Neuronal stem cell (in vitro differentiated cells): ENCODE results near the gene NMNAT3.

Experiments used
- DNase-seq: peaks from one replicate; pipeline ENCODE4 v3.0.0-alpha.2; 2013; ENCODE audit warnings: low spot score
- H2AFZ ChIP-seq: one replicate; pipeline ENCODE4 v1.6.1; 2013; ENCODE audit warnings: mild to moderate bottlenecking, low read length, inconsistent platforms
- H2AK5ac ChIP-seq: 2 replicates; pipeline ENCODE4 v1.6.1; 2013; ENCODE audit warnings: low read depth, mild to moderate bottlenecking, inconsistent platforms, low read length, moderate library complexity, mixed read lengths
- H2BK120ac ChIP-seq: 2 replicates; pipeline ENCODE4 v1.6.1; 2013; ENCODE audit warnings: low read depth, mild to moderate bottlenecking, inconsistent platforms, low read length, moderate library complexity, mixed read lengths
- H2BK12ac ChIP-seq: one replicate; pipeline ENCODE4 v1.6.1; 2013; ENCODE audit warnings: low read length, inconsistent platforms
- H2BK15ac ChIP-seq: 2 replicates; pipeline ENCODE4 v1.6.1; 2013; ENCODE audit warnings: mild to moderate bottlenecking, low read length, inconsistent platforms, mixed read lengths
- H2BK5ac ChIP-seq: one replicate; pipeline ENCODE4 v1.6.1; 2013; ENCODE audit warnings: inconsistent platforms, mild to moderate bottlenecking, low read length, moderate library complexity
- H3K14ac ChIP-seq: one replicate; pipeline ENCODE4 v1.6.1; 2013; ENCODE audit warnings: low read length, inconsistent platforms
- H3K18ac ChIP-seq: 2 replicates; pipeline ENCODE4 v1.6.1; 2013; ENCODE audit warnings: low read length, inconsistent platforms
- H3K23ac ChIP-seq: 2 replicates; pipeline ENCODE4 v1.6.1; 2013; ENCODE audit warnings: low read depth, mild to moderate bottlenecking, mixed read lengths, low read length, inconsistent platforms; ENCODE audit not compliant: poor library complexity
- H3K27ac ChIP-seq: replicated peaks from 3 replicates; pipeline ENCODE4 v1.5.1; 2013; ENCODE audit warnings: low read length, inconsistent platforms
- H3K27me3 ChIP-seq, 3 experiments: 2 replicates each; pipeline ENCODE4 v1.6.1; 2013; ENCODE audit warnings: low read length in 3 of 3, mild to moderate bottlenecking in 2 of 3, inconsistent platforms in 1 of 3, low read depth in 1 of 3, mixed read lengths in 1 of 3, moderate library complexity in 1 of 3; ENCODE audit not compliant: control insufficient read depth in 3 of 3, insufficient read depth in 3 of 3
- H3K36me3 ChIP-seq, 2 donors: replicated peaks in 1 of 2; 2 replicates each; pipeline ENCODE4 v1.6.1; 2013; ENCODE audit warnings: low read length in 2 of 2; ENCODE audit not compliant: control insufficient read depth in 2 of 2, insufficient read depth in 2 of 2
- H3K4ac ChIP-seq: 2 replicates; pipeline ENCODE4 v1.6.1; 2013; ENCODE audit warnings: inconsistent platforms, mild to moderate bottlenecking, low read length, moderate library complexity
- H3K4me1 ChIP-seq, 2 donors: 1 replicate in 1 of 2; 2 replicates in 1 of 2; pipeline ENCODE4 v1.6.1; 2013; ENCODE audit warnings: low read length in 2 of 2, low read depth in 1 of 2; ENCODE audit not compliant: control insufficient read depth in 2 of 2, insufficient read depth in 1 of 2
- H3K4me2 ChIP-seq: one replicate; pipeline ENCODE4 v1.6.1; 2013; ENCODE audit warnings: mild to moderate bottlenecking, low read length, inconsistent platforms; ENCODE audit not compliant: insufficient read depth, poor library complexity, severe bottlenecking
- H3K4me3 ChIP-seq, 2 donors: 2 replicates each; pipeline ENCODE4 v1.5.1; 2013; ENCODE audit warnings: low read length in 2 of 2, mild to moderate bottlenecking in 2 of 2, inconsistent platforms in 1 of 2, moderate library complexity in 1 of 2
- H3K79me1 ChIP-seq: one replicate; pipeline ENCODE4 v1.6.1; 2013; ENCODE audit warnings: low read depth, mild to moderate bottlenecking, inconsistent platforms, low read length, moderate library complexity
- H3K9ac ChIP-seq: one replicate; pipeline ENCODE4 v1.6.1; 2013; ENCODE audit warnings: mild to moderate bottlenecking, low read depth, low read length, inconsistent platforms; ENCODE audit not compliant: poor library complexity
- H3K9me3 ChIP-seq, 2 donors: replicated peaks in 1 of 2; 2 replicates each; pipeline versions ENCODE3 to v1.6.1; 2013; ENCODE audit warnings: low read length in 2 of 2, mild to moderate bottlenecking in 2 of 2, inconsistent platforms in 1 of 2, low read depth in 1 of 2, mixed read lengths in 1 of 2, moderate library complexity in 1 of 2; ENCODE audit not compliant: control insufficient read depth in 2 of 2, insufficient read depth in 1 of 2
- H4K8ac ChIP-seq: one replicate; pipeline ENCODE4 v1.6.1; 2013; ENCODE audit warnings: low read depth, mild to moderate bottlenecking, inconsistent platforms, low read length, moderate library complexity
- H4K91ac ChIP-seq: one replicate; pipeline ENCODE4 v1.6.1; 2013; ENCODE audit warnings: low read length, low read depth, mild to moderate bottlenecking, inconsistent platforms; ENCODE audit not compliant: poor library complexity
- whole genome bisulfite sequencing, 2 donors: extraction: QIAGEN DNeasy Blood & Tissue Kit; methylation state at CpG; one replicate each; pipeline ENCODE4 v1.1.7; 2013; ENCODE audit warnings: missing lambda C conversion rate in 2 of 2, mixed read lengths in 1 of 2; ENCODE audit not compliant: insufficient read length in 2 of 2, insufficient replicate concordance in 1 of 2; ENCODE audit errors: extremely low coverage in 2 of 2; 5-methylcytosine and 5-hydroxymethylcytosine counted together

NMNAT3 gene

DNA sequence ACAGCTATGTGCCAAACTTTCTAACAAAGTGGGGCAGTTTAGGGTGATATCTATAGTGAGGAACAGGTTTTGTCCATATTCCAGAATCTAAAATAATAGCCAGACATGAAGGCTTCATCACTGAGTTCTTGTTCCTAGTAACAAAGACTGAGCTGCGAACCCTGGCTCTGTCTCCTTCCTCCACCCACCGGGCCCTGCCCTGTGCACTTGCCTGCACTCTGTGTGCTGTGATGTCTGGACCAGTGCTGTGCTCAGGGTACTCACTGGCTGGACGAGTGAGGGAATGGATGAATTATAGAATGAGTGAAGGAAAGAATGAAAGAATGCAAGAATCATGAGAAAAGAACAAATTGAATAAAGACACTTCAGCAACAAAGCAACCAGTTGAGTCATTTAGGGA, 8.9 kb upstream of the NMNAT3 start:
- no peaks in the 10 kb centered on the region for H3K9me3 ChIP-seq
- H3K27ac ChIP-seq: no peak overlapping the region
- H2AFZ ChIP-seq: no peak overlapping the region
- no peak overlapping the region for H3K4me2 ChIP-seq
- H3K27me3 ChIP-seq: peaks cover 0 to 24% (median 8%) of the 10 kb centered on the region in 3 experiments
- H4K91ac ChIP-seq: no peak overlapping the region
- no peak overlapping the region for H4K8ac ChIP-seq
- no peaks in the 10 kb centered on the region for H3K79me1 ChIP-seq
- H3K4me1 ChIP-seq: peaks cover 5 to 10% of the 10 kb centered on the region in 2 donors
- WGBS, 2 donors: no CpG with 5 or more reads among the region's 3 CpGs
- no peak overlapping the region for H3K4me3 ChIP-seq
- H2BK120ac ChIP-seq: no peak overlapping the region
- H2BK12ac ChIP-seq: no peak overlapping the region
- no peak overlapping the region for H3K9ac ChIP-seq
- DNase-seq: no peak
- H3K36me3 ChIP-seq: no peaks in the 10 kb centered on the region
- H2BK15ac ChIP-seq: no peak overlapping the region
- no peak overlapping the region for H3K4ac ChIP-seq
- no peak overlapping the region for H3K18ac ChIP-seq
- H3K14ac ChIP-seq: no peak overlapping the region
- H3K23ac ChIP-seq: no peak overlapping the region
- H2AK5ac ChIP-seq: no peak overlapping the region
- no peak overlapping the region for H2BK5ac ChIP-seq

DNA sequence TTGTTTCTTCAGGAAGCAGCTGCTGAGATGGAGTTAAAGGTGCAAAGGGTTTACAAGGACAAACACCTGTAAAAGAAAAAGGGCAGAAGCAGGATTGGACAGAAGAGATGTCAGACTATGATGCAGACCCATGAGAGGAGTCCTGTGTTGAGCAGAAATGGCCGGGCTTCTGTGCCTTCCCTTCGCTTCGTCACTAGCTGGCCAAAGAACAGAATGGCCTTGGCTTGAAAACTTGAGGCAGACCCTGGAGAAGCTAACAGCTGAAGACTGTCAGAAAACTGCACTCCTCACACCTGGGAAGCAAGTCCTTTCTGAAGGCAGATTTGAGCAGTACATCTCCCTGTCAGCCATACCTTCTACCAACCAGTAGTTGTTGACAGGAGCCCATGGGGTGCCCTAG, 8.4 kb upstream of the NMNAT3 start:
- no peak overlapping the region for H3K4me3 ChIP-seq
- H3K9me3 ChIP-seq: no peaks in the 10 kb centered on the region
- H3K18ac ChIP-seq: no peak overlapping the region
- no peak overlapping the region for H4K91ac ChIP-seq
- H4K8ac ChIP-seq: no peak overlapping the region
- no peak for DNase-seq
- no peak overlapping the region for H3K27ac ChIP-seq
- no peak overlapping the region for H2BK5ac ChIP-seq
- no peak overlapping the region for H3K9ac ChIP-seq
- H2BK12ac ChIP-seq: no peak overlapping the region
- H3K4me1 ChIP-seq: peaks cover 5 to 10% of the 10 kb centered on the region in 2 donors
- no peak overlapping the region for H2AK5ac ChIP-seq
- H2AFZ ChIP-seq: no peak overlapping the region
- H2BK120ac ChIP-seq: no peak overlapping the region
- no peak overlapping the region for H3K4me2 ChIP-seq
- H3K79me1 ChIP-seq: no peaks in the 10 kb centered on the region
- H2BK15ac ChIP-seq: no peak overlapping the region
- H3K27me3 ChIP-seq: peaks cover 0 to 24% (median 8%) of the 10 kb centered on the region in 3 experiments
- whole genome bisulfite sequencing, 2 donors: no CpG with 5 or more reads among the region's 3 CpGs
- no peak overlapping the region for H3K14ac ChIP-seq
- H3K23ac ChIP-seq: no peak overlapping the region
- no peaks in the 10 kb centered on the region for H3K36me3 ChIP-seq
- H3K4ac ChIP-seq: no peak overlapping the region

DNA sequence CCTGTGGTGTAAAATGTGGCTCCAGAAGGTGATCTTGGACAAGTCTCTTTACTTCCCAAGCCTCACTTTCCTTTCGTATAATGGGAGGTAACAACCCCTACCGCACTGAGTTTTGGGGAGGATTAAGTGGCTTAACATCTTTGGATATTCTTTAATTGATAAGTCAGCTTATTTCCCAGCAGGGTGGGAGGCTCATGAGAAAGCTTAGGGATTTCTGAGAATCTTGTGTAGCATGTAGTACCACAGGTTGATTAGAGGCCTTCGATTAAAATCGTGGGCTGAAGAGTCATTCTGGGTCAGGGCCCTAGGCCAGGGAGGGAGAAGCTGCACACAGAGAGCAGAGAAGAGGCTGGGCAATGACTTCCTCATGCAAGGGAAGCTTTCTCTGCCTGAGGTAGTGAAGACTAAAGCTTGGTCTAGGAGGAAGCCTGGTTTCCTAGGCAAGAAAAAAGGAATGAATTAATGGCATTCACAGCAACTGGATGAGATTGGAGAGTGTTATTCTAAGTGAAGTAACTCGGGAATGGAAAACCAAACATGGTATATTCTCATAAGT, 1.5 kb upstream of the NMNAT3 start:
- no peak overlapping the region for H4K91ac ChIP-seq
- no peak for DNase-seq
- H3K27me3 ChIP-seq: peaks cover 6 to 36% (median 19%) of the 10 kb centered on the region in 3 experiments
- H2BK5ac ChIP-seq: no peak overlapping the region
- no peak overlapping the region for H3K27ac ChIP-seq
- no peaks in the 10 kb centered on the region for H3K9me3 ChIP-seq
- no peak overlapping the region for H2AFZ ChIP-seq
- no peak overlapping the region for H3K4me2 ChIP-seq
- H3K9ac ChIP-seq: no peak overlapping the region
- no peak overlapping the region for H3K14ac ChIP-seq
- H3K79me1 ChIP-seq: no peaks in the 10 kb centered on the region
- no peak overlapping the region for H2BK120ac ChIP-seq
- H2AK5ac ChIP-seq: no peak overlapping the region
- no peak overlapping the region for H3K18ac ChIP-seq
- peaks cover 2 to 6% of the 10 kb centered on the region in 2 donors for H3K4me1 ChIP-seq
- H3K4ac ChIP-seq: no peak overlapping the region
- no peak overlapping the region for H4K8ac ChIP-seq
- H2BK15ac ChIP-seq: no peak overlapping the region
- no peaks in the 10 kb centered on the region for H3K36me3 ChIP-seq
- no CpG with 5 or more reads among the region's 5 CpGs for WGBS, 2 donors
- H3K23ac ChIP-seq: no peak overlapping the region
- no peak overlapping the region for H2BK12ac ChIP-seq
- no peak overlapping the region for H3K4me3 ChIP-seq

DNA sequence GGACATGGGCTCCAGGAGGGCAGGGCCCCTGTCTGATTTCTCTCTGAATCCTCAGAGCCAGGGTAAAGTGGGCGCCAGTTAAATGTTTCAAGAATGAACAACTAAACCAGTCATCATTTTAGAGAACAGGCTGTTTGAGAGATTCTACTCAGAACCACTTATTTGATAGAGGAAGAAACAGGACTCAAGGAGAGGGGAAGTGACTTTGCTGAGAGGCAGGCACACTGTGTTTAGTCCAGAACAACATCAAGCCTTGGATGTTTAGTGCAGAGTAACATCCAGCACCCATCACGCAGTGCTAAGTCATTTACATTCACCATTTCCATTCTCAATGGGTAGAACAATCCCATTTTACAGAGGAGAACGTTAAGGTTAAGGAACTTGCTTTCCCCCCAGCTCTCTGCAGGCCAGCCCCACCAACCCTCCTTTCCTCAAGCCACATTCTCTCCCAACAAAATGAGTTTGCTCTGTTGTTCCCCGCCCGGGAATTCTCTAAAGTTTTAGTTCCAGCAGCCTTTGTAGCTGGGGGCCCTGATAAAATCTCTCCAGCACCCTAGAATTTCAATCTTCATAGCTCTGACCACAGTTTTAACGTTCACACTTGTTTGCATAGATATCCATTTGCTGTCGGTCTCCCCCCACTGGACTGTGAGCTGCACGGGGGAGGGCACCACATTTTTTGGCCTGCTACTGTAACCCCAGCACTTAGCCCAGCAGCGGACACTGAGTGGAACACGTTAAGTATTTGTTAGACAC, 962 bp downstream of the NMNAT3 start:
- Histone ChIP-seq H3K23ac (no peak overlapping the region), H3K27me3 (peaks cover 6 to 48% (median 19%) of the 10 kb centered on the region in 3 experiments), H3K9ac (no peak overlapping the region), H3K14ac (no peak overlapping the region), H3K4ac (no peak overlapping the region), H2AFZ (no peak overlapping the region), H2BK15ac (no peak overlapping the region), H3K9me3 (no peaks in the 10 kb centered on the region), H2BK12ac (no peak overlapping the region), H4K91ac (no peak overlapping the region), H3K36me3 (no peaks in the 10 kb centered on the region), H3K4me2 (no peak overlapping the region), H3K4me3 (peak overlapping the region in 1 of 2 donors; percentile 85), H4K8ac (no peak overlapping the region), H3K4me1 (peaks cover 2 to 6% of the 10 kb centered on the region in 2 donors), H3K27ac (no peak overlapping the region), H2BK5ac (no peak overlapping the region), H3K79me1 (no peaks in the 10 kb centered on the region), H2AK5ac (no peak overlapping the region), H2BK120ac (no peak overlapping the region), H3K18ac (no peak overlapping the region)
- WGBS, 2 donors: no CpG with 5 or more reads among the region's 10 CpGs
- DNase-seq: no peak
